GM23338 (cell line): ENCODE results near the gene CHST15.

ENCODE experiments used
- CREB1 ChIP-seq: fragments of 250-450 bp; sonication (Bioruptor Pico); IDR thresholded peaks from 2 replicates; pipeline ENCODE4 v1.5.0; 2020; ENCODE audit warnings: low read depth, mild to moderate bottlenecking, moderate library complexity
- EZH2 ChIP-seq: fragments of 200-600 bp; sonication (generic); IDR thresholded peaks from one replicate; pipeline ENCODE4 v1.8.0; 2017; ENCODE audit warnings: antibody characterized with exemption, mild to moderate bottlenecking, low read depth; ENCODE audit not compliant: unreplicated experiment
- EZH2phosphoT487 ChIP-seq: fragments of 200-600 bp; sonication (generic); IDR thresholded peaks from one replicate; pipeline ENCODE4 v1.8.1; 2018; ENCODE audit warnings: antibody characterized with exemption; ENCODE audit not compliant: unreplicated experiment
- JUNB ChIP-seq: IDR thresholded peaks from one replicate; pipeline ENCODE4 v1.6.1; 2016; ENCODE audit warnings: antibody characterized with exemption; ENCODE audit not compliant: unreplicated experiment
- NANOG ChIP-seq: IDR thresholded peaks from 2 replicates; pipeline ENCODE4 v1.6.1; 2016; ENCODE audit warnings: antibody characterized with exemption, borderline replicate concordance
- POLR2AphosphoS5 ChIP-seq: IDR thresholded peaks from 2 replicates; pipeline ENCODE4 v1.6.1; 2016; ENCODE audit warnings: antibody characterized with exemption, low read depth
- ZNF331 ChIP-seq: fragments of 250-450 bp; sonication (Bioruptor Pico); IDR thresholded peaks from 2 replicates; pipeline ENCODE4 v1.5.0; 2020; ENCODE audit warnings: low read depth, mild to moderate bottlenecking, moderate library complexity
- TF ChIP-seq, protein P1 (sequence below), 2 experiments: fragments of 200-600 bp in 1 of 2; sonication (generic) in 1 of 2; conservative IDR thresholded peaks; 2 replicates each; pipeline versions ENCODE4 v1.5.1 to v1.6.1; 2016 to 2017; ENCODE audit warnings: antibody characterized with exemption in 2 of 2, low read depth in 2 of 2, mild to moderate bottlenecking in 2 of 2, moderate library complexity in 1 of 2
- TF ChIP-seq, protein P2 (sequence below): IDR thresholded peaks from one replicate; pipeline ENCODE4 v1.6.1; 2018; ENCODE audit warnings: antibody characterized with exemption; ENCODE audit not compliant: unreplicated experiment
- TF ChIP-seq, protein P3 (sequence below): fragments of 250-450 bp; sonication (Bioruptor Pico); IDR thresholded peaks from 2 replicates; pipeline ENCODE4 v1.5.0; 2020; ENCODE audit warnings: mild to moderate bottlenecking, moderate library complexity
- TF ChIP-seq, protein P4 (sequence below): IDR thresholded peaks from 2 replicates; pipeline ENCODE4 v1.6.1; 2016; ENCODE audit warnings: antibody characterized with exemption

DNA sequence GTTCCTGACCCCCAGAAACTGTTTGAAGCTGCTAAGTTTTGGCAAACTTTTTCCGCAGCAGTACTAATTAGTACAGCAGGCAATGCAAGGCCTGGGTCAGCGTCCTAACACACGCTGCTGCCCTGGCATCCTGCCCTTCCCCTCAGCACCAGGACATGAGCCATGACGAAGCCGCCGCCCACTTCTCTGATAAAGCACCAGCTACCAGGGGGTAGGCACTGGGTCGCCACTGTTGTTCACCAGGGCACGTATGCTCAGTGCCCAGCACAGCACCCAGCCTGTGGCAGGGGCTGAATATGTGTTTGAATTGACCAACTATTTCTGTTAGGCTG, 59.5 kb downstream of the CHST15 start:
- no peak for TF ChIP-seq EZH2
- TF ChIP-seq POLR2AphosphoS5 = no peak
- TF ChIP-seq, protein P1, sequence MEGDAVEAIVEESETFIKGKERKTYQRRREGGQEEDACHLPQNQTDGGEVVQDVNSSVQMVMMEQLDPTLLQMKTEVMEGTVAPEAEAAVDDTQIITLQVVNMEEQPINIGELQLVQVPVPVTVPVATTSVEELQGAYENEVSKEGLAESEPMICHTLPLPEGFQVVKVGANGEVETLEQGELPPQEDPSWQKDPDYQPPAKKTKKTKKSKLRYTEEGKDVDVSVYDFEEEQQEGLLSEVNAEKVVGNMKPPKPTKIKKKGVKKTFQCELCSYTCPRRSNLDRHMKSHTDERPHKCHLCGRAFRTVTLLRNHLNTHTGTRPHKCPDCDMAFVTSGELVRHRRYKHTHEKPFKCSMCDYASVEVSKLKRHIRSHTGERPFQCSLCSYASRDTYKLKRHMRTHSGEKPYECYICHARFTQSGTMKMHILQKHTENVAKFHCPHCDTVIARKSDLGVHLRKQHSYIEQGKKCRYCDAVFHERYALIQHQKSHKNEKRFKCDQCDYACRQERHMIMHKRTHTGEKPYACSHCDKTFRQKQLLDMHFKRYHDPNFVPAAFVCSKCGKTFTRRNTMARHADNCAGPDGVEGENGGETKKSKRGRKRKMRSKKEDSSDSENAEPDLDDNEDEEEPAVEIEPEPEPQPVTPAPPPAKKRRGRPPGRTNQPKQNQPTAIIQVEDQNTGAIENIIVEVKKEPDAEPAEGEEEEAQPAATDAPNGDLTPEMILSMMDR (conservative IDR thresholded peaks at IDR 0.05; ENCODE audit: low read depth in 2 of 2) = no peak
- no peak for TF ChIP-seq CREB1 (CRISPR knock-in tag)
- TF ChIP-seq, protein P2, sequence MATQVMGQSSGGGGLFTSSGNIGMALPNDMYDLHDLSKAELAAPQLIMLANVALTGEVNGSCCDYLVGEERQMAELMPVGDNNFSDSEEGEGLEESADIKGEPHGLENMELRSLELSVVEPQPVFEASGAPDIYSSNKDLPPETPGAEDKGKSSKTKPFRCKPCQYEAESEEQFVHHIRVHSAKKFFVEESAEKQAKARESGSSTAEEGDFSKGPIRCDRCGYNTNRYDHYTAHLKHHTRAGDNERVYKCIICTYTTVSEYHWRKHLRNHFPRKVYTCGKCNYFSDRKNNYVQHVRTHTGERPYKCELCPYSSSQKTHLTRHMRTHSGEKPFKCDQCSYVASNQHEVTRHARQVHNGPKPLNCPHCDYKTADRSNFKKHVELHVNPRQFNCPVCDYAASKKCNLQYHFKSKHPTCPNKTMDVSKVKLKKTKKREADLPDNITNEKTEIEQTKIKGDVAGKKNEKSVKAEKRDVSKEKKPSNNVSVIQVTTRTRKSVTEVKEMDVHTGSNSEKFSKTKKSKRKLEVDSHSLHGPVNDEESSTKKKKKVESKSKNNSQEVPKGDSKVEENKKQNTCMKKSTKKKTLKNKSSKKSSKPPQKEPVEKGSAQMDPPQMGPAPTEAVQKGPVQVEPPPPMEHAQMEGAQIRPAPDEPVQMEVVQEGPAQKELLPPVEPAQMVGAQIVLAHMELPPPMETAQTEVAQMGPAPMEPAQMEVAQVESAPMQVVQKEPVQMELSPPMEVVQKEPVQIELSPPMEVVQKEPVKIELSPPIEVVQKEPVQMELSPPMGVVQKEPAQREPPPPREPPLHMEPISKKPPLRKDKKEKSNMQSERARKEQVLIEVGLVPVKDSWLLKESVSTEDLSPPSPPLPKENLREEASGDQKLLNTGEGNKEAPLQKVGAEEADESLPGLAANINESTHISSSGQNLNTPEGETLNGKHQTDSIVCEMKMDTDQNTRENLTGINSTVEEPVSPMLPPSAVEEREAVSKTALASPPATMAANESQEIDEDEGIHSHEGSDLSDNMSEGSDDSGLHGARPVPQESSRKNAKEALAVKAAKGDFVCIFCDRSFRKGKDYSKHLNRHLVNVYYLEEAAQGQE = no peak
- no peak for TF ChIP-seq EZH2phosphoT487
- TF ChIP-seq, protein P3, sequence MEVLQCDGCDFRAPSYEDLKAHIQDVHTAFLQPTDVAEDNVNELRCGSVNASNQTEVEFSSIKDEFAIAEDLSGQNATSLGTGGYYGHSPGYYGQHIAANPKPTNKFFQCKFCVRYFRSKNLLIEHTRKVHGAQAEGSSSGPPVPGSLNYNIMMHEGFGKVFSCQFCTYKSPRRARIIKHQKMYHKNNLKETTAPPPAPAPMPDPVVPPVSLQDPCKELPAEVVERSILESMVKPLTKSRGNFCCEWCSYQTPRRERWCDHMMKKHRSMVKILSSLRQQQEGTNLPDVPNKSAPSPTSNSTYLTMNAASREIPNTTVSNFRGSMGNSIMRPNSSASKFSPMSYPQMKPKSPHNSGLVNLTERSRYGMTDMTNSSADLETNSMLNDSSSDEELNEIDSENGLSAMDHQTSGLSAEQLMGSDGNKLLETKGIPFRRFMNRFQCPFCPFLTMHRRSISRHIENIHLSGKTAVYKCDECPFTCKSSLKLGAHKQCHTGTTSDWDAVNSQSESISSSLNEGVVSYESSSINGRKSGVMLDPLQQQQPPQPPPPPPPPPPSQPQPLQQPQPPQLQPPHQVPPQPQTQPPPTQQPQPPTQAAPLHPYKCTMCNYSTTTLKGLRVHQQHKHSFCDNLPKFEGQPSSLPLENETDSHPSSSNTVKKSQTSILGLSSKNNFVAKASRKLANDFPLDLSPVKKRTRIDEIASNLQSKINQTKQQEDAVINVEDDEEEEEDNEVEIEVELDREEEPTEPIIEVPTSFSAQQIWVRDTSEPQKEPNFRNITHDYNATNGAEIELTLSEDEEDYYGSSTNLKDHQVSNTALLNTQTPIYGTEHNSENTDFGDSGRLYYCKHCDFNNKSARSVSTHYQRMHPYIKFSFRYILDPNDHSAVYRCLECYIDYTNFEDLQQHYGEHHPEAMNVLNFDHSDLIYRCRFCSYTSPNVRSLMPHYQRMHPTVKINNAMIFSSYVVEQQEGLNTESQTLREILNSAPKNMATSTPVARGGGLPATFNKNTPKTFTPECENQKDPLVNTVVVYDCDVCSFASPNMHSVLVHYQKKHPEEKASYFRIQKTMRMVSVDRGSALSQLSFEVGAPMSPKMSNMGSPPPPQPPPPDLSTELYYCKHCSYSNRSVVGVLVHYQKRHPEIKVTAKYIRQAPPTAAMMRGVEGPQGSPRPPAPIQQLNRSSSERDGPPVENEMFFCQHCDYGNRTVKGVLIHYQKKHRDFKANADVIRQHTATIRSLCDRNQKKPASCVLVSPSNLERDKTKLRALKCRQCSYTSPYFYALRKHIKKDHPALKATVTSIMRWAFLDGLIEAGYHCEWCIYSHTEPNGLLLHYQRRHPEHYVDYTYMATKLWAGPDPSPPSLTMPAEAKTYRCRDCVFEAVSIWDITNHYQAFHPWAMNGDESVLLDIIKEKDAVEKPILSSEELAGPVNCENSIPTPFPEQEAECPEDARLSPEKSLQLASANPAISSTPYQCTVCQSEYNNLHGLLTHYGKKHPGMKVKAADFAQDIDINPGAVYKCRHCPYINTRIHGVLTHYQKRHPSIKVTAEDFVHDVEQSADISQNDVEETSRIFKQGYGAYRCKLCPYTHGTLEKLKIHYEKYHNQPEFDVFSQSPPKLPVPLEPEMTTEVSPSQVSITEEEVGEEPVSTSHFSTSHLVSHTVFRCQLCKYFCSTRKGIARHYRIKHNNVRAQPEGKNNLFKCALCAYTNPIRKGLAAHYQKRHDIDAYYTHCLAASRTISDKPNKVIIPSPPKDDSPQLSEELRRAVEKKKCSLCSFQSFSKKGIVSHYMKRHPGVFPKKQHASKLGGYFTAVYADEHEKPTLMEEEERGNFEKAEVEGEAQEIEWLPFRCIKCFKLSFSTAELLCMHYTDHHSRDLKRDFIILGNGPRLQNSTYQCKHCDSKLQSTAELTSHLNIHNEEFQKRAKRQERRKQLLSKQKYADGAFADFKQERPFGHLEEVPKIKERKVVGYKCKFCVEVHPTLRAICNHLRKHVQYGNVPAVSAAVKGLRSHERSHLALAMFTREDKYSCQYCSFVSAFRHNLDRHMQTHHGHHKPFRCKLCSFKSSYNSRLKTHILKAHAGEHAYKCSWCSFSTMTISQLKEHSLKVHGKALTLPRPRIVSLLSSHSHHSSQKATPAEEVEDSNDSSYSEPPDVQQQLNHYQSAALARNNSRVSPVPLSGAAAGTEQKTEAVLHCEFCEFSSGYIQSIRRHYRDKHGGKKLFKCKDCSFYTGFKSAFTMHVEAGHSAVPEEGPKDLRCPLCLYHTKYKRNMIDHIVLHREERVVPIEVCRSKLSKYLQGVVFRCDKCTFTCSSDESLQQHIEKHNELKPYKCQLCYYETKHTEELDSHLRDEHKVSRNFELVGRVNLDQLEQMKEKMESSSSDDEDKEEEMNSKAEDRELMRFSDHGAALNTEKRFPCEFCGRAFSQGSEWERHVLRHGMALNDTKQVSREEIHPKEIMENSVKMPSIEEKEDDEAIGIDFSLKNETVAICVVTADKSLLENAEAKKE = no peak
- no peak for TF ChIP-seq NANOG
- TF ChIP-seq JUNB = no peak
- TF ChIP-seq, protein P4, sequence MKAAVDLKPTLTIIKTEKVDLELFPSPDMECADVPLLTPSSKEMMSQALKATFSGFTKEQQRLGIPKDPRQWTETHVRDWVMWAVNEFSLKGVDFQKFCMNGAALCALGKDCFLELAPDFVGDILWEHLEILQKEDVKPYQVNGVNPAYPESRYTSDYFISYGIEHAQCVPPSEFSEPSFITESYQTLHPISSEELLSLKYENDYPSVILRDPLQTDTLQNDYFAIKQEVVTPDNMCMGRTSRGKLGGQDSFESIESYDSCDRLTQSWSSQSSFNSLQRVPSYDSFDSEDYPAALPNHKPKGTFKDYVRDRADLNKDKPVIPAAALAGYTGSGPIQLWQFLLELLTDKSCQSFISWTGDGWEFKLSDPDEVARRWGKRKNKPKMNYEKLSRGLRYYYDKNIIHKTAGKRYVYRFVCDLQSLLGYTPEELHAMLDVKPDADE = no peak
- no peak for TF ChIP-seq ZNF331 (CRISPR knock-in tag)
